Glutamatergic neuron (in vitro differentiated cells): ENCODE data around the gene SCAI. TPM values are rescaled to one million over a fixed set of nuclear protein-coding genes. Genes with fewer than 3 reads are reported as not detected.
"Not testable (repeated sequence)": the region's sequence is repeated elsewhere in the genome, so short reads cannot be mapped to it uniquely, and the experiment has no call there.

Experiments
- DNase-seq: peaks from one replicate; pipeline ENCODE4 v3.0.0; 2022
- H3K27ac Mint-ChIP-seq: one replicate; pipeline ENCODE4 v1.8.0; 2020; ENCODE audit warnings: mild to moderate bottlenecking, mixed read lengths, inconsistent platforms; ENCODE audit not compliant: unreplicated experiment
- H3K27me3 Mint-ChIP-seq: one replicate; pipeline ENCODE4 v1.8.0; 2020; ENCODE audit warnings: mild to moderate bottlenecking, moderate library complexity, mixed read lengths, inconsistent platforms; ENCODE audit not compliant: unreplicated experiment
- H3K36me3 Mint-ChIP-seq: one replicate; pipeline ENCODE4 v1.8.0; 2020; ENCODE audit warnings: mild to moderate bottlenecking, mixed read lengths, inconsistent platforms; ENCODE audit not compliant: unreplicated experiment
- H3K4me1 Mint-ChIP-seq: one replicate; pipeline ENCODE4 v1.8.0; 2020; ENCODE audit warnings: mild to moderate bottlenecking, low read depth, mixed read lengths, inconsistent platforms; ENCODE audit not compliant: unreplicated experiment
- H3K4me3 Mint-ChIP-seq: one replicate; pipeline ENCODE4 v1.8.0; 2020; ENCODE audit warnings: mild to moderate bottlenecking, mixed read lengths, inconsistent platforms; ENCODE audit not compliant: unreplicated experiment
- H3K9me3 Mint-ChIP-seq: one replicate; pipeline ENCODE4 v1.8.0; 2020; ENCODE audit warnings: mild to moderate bottlenecking, moderate library complexity, mixed read lengths, inconsistent platforms; ENCODE audit not compliant: unreplicated experiment
- CTCF ChIP-seq: fragments of 200-600 bp; sonication (generic); IDR thresholded peaks from one replicate; pipeline ENCODE4 v1.5.0; 2021; ENCODE audit not compliant: partially characterized antibody, unreplicated experiment
- total RNA-seq: library from RNA; stranded (reverse); fragmentation: NEBNext Ultra II Directional; extraction: Animal tissue kit (Norgen Biotek cat#: 25700); gene quantifications from one replicate; pipeline ENCODE4 v1.2.1, GENCODE V29; 2021; ENCODE audit not compliant: unreplicated experiment

The SCAI gene
- total RNA-seq, 1 donor from 2014 or later: 13.7 TPM

- no peak overlapping the region for H3K27ac Mint-ChIP-seq
- H3K4me3 Mint-ChIP-seq: no peak overlapping the region
- H3K27me3 Mint-ChIP-seq: peaks cover 2% of the 10 kb centered on the region
- no peak for DNase-seq
- peaks cover 2% of the 10 kb centered on the region for H3K4me1 Mint-ChIP-seq
- H3K9me3 Mint-ChIP-seq: no peaks in the 10 kb centered on the region
- no peaks in the 10 kb centered on the region for H3K36me3 Mint-ChIP-seq
- TF ChIP-seq CTCF: no peak
These were observed 40.2 kb upstream of the SCAI start for GRCh38 chr9:125183561-125183960.

- H3K4me3 Mint-ChIP-seq: no peak overlapping the region
- no peak for DNase-seq
- H3K27ac Mint-ChIP-seq: no peak overlapping the region
- H3K4me1 Mint-ChIP-seq: peaks cover 2% of the 10 kb centered on the region
- H3K36me3 Mint-ChIP-seq: no peaks in the 10 kb centered on the region
- peaks cover 2% of the 10 kb centered on the region for H3K27me3 Mint-ChIP-seq
- no peaks in the 10 kb centered on the region for H3K9me3 Mint-ChIP-seq
- no peak for TF ChIP-seq CTCF
These were observed 39.7 kb upstream of the SCAI start for GRCh38 chr9:125183054-125183453.

GRCh38 chr9:125181756-125182155, 38.4 kb upstream of the SCAI start:
- not testable (repeated sequence) for H3K36me3 Mint-ChIP-seq, H3K4me1 Mint-ChIP-seq, DNase-seq, H3K4me3 Mint-ChIP-seq, H3K27ac Mint-ChIP-seq, H3K27me3 Mint-ChIP-seq, H3K9me3 Mint-ChIP-seq

- no peak for TF ChIP-seq CTCF
- H3K27ac Mint-ChIP-seq: no peak overlapping the region
- H3K36me3 Mint-ChIP-seq: no peaks in the 10 kb centered on the region
- H3K4me3 Mint-ChIP-seq: no peak overlapping the region
- peaks cover 2% of the 10 kb centered on the region for H3K27me3 Mint-ChIP-seq
- DNase-seq: no peak
- H3K4me1 Mint-ChIP-seq: peaks cover 5% of the 10 kb centered on the region
- H3K9me3 Mint-ChIP-seq: no peaks in the 10 kb centered on the region
These were observed 37.5 kb upstream of the SCAI start for GRCh38 chr9:125180876-125181275.

- not testable (repeated sequence) for H3K4me3 Mint-ChIP-seq, H3K27ac Mint-ChIP-seq, H3K4me1 Mint-ChIP-seq, DNase-seq, H3K36me3 Mint-ChIP-seq, H3K27me3 Mint-ChIP-seq, H3K9me3 Mint-ChIP-seq
These were observed 36.4 kb upstream of the SCAI start for GRCh38 chr9:125179776-125180175.

GRCh38 chr9:125177888-125178287, 34.6 kb upstream of the SCAI start:
- H3K9me3 Mint-ChIP-seq: no peaks in the 10 kb centered on the region
- H3K36me3 Mint-ChIP-seq: no peaks in the 10 kb centered on the region
- no peak for DNase-seq
- H3K27ac Mint-ChIP-seq: no peak overlapping the region
- H3K27me3 Mint-ChIP-seq: peaks cover 2% of the 10 kb centered on the region
- peaks cover 5% of the 10 kb centered on the region for H3K4me1 Mint-ChIP-seq
- no peak for TF ChIP-seq CTCF
- no peak overlapping the region for H3K4me3 Mint-ChIP-seq
